ENCODE data around the gene NMT2. TPM values are rescaled to one million over a fixed set of nuclear protein-coding genes. Genes with fewer than 3 reads are reported as not detected.

Gene NMT2
- total RNA-seq, 1 donor from 2014 or later, result 25.4 TPM

DNA sequence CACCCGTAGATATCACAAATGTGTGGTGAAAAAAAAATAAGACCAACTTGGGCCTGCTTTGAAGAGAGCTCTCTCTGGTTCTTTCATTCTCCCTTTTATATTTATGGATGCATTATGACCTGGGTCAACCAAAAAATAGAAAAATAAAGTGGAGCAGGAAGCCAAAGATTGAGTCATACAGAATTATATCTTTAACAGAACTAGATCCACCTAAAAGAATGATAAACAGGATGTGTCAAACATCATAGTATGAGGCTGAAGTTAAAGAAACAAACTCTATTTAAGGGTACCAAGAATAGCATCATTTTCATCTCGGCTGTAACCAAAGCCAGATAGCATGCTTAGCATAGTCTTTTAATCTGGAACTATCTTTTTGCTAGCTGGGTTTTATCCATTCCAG, 28.8 kb upstream of the NMT2 start:
- Mint-ChIP-seq H3K4me1 (peaks cover 10% of the 10 kb centered on the region), H3K9me3 (no peaks in the 10 kb centered on the region), H3K27me3 (ENCODE audit: insufficient read depth, low read depth) (no peaks in the 10 kb centered on the region), H3K27ac (no peak overlapping the region), H3K4me3 (no peak overlapping the region), H3K36me3 (no peaks in the 10 kb centered on the region)
- no peaks in the 10 kb centered on the region for H3K9me3 ChIP-seq (ENCODE audit: low read depth)
- H3K9ac ChIP-seq, result no peak overlapping the region
- no peak overlapping the region for H3K27ac ChIP-seq
- H3K4me1 ChIP-seq, result no peaks in the 10 kb centered on the region
- H3F3A ChIP-seq (ENCODE audit: low read depth), result no peaks in the 10 kb centered on the region
- no peaks in the 10 kb centered on the region for H3K79me2 ChIP-seq (ENCODE audit: low read depth)
- no peak for DNase-seq (ENCODE audit: low spot score)
- no peak for TF ChIP-seq EZH2 (IDR thresholded peaks at IDR 0.05)
- H3K4me3 ChIP-seq, result no peak overlapping the region
- H4K20me1 ChIP-seq (ENCODE audit: low read depth), result no peaks in the 10 kb centered on the region
- H3K27me3 ChIP-seq, result no peaks in the 10 kb centered on the region
- H3K36me3 ChIP-seq, result no peaks in the 10 kb centered on the region
- H3K4me2 ChIP-seq, result no peak overlapping the region
- no peak overlapping the region for H2AFZ ChIP-seq (replicated peaks)

DNA sequence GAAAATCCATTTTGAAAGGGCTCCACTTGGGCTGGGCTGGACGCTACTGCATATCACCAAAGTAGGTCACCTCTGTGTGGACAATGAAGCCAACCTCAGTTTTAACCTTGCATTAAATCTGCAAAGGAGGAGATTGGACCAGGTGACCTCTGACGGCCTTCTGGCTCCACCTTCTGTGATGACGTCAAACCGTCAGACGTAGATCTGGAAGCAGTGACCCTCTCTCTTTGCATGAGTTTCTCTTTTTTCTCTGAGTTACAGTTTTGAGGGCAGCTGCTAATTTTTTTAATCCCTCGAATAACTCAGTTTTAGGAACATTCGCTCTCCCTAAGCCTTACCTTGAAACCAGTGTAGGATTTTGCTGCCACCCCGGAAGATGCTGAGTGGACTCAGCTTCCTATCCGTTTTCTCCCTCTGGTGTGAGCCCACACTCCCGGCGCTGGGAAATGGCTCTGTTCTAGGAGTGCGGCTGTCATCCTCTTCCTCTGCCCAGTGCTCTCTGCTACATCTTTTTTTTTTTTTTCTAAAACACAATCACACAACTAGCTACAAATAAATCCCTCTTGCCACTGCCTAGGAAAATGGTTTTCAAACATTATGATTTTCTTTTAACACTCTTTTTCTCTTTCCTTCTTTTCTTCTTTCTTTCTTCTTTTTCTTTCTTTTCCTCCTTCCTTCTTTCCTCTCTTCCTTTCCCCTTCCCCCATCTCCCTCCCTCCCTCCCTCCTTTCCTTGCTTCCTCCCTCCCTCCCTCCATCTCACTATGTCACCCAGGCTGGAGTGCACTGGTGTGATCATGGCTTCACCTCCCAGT, 27.7 kb upstream of the NMT2 start:
- Histone ChIP-seq H3K79me2 (ENCODE audit: low read depth) (no peaks in the 10 kb centered on the region), H3K36me3 (no peaks in the 10 kb centered on the region), H3K27me3 (no peaks in the 10 kb centered on the region), H3K9me3 (ENCODE audit: low read depth) (no peaks in the 10 kb centered on the region), H2AFZ (replicated peaks) (peak overlapping the region; percentile 34), H3K27ac (no peak overlapping the region), H3K9ac (no peak overlapping the region), H4K20me1 (ENCODE audit: low read depth) (no peaks in the 10 kb centered on the region), H3K4me1 (no peaks in the 10 kb centered on the region), H3K4me2 (no peak overlapping the region), H3K4me3 (no peak overlapping the region), H3F3A (ENCODE audit: low read depth) (no peaks in the 10 kb centered on the region)
- no peak for DNase-seq (ENCODE audit: low spot score)
- Mint-ChIP-seq H3K4me1 (peaks cover 10% of the 10 kb centered on the region), H3K4me3 (no peak overlapping the region), H3K27ac (no peak overlapping the region), H3K36me3 (no peaks in the 10 kb centered on the region), H3K9me3 (no peaks in the 10 kb centered on the region), H3K27me3 (ENCODE audit: insufficient read depth, low read depth) (no peaks in the 10 kb centered on the region)
- TF ChIP-seq EZH2 (IDR thresholded peaks at IDR 0.05), result no peak
- no peak for TF ChIP-seq EZH2phosphoT487 (IDR thresholded peaks at IDR 0.05)
- TF ChIP-seq, protein P1, sequence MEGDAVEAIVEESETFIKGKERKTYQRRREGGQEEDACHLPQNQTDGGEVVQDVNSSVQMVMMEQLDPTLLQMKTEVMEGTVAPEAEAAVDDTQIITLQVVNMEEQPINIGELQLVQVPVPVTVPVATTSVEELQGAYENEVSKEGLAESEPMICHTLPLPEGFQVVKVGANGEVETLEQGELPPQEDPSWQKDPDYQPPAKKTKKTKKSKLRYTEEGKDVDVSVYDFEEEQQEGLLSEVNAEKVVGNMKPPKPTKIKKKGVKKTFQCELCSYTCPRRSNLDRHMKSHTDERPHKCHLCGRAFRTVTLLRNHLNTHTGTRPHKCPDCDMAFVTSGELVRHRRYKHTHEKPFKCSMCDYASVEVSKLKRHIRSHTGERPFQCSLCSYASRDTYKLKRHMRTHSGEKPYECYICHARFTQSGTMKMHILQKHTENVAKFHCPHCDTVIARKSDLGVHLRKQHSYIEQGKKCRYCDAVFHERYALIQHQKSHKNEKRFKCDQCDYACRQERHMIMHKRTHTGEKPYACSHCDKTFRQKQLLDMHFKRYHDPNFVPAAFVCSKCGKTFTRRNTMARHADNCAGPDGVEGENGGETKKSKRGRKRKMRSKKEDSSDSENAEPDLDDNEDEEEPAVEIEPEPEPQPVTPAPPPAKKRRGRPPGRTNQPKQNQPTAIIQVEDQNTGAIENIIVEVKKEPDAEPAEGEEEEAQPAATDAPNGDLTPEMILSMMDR (IDR thresholded peaks at IDR 0.05), result no peak

DNA sequence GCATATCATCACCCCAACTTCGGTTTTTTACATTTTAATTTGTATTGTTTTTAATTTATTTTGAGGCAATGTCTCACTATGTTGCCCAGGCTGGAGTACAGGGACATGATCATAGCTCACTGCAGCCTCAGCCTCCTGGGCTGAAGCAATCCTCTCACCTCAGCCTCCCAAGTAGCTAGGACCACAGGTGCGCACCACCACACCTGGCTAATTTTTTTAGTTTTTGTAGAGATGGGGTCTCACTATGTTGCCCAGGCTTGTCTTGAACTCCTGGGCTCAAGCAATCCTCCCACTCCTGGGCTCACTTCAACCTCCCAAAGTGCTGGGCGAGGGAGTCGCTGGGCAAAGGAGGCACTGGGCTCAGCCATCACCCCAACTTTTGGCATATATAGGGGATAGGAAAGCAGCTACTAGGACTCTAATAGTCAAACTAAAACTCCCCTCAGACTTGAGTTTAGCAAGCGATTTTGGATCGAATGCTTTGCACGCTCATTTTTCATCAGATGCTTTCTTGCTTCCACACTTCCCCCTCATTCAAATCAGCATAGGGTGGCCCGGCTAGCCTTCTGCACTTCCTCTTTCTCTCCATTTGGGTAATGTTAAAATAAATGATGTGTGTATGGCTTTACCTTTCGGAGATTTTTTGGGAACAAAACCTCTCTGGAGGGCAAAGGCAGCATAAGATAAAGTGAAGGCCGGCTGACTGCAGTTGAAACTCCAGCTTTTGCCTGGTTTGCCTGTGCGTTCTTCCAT, 20.8 kb upstream of the NMT2 start:
- DNase-seq (ENCODE audit: low spot score), result no peak
- Histone ChIP-seq H4K20me1 (ENCODE audit: low read depth) (no peaks in the 10 kb centered on the region), H3K9me3 (ENCODE audit: low read depth) (no peaks in the 10 kb centered on the region), H2AFZ (replicated peaks) (no peak overlapping the region), H3K27ac (no peak overlapping the region), H3F3A (ENCODE audit: low read depth) (no peaks in the 10 kb centered on the region), H3K27me3 (no peaks in the 10 kb centered on the region), H3K4me2 (no peak overlapping the region), H3K36me3 (no peaks in the 10 kb centered on the region), H3K4me3 (no peak overlapping the region), H3K9ac (no peak overlapping the region), H3K79me2 (ENCODE audit: low read depth) (no peaks in the 10 kb centered on the region), H3K4me1 (no peaks in the 10 kb centered on the region)
- Mint-ChIP-seq H3K4me1 (peaks cover 9% of the 10 kb centered on the region), H3K27me3 (ENCODE audit: insufficient read depth, low read depth) (peaks cover 2% of the 10 kb centered on the region), H3K36me3 (peaks cover 2% of the 10 kb centered on the region), H3K4me3 (no peak overlapping the region), H3K27ac (no peak overlapping the region), H3K9me3 (peaks cover 7% of the 10 kb centered on the region)
- TF ChIP-seq EZH2 (IDR thresholded peaks at IDR 0.05) (no peak), EZH2phosphoT487 (IDR thresholded peaks at IDR 0.05) (no peak)
- TF ChIP-seq, protein P1 (IDR thresholded peaks at IDR 0.05), result no peak
